DOHH2 (cell line): ENCODE data around the gene ZBTB26.
"Not testable (repeated sequence)": the region's sequence is repeated elsewhere in the genome, so short reads cannot be mapped to it uniquely, and the experiment has no call there.

ENCODE experiments used
- CTCF ChIP-seq: fragments of 200-600 bp; sonication (generic); IDR thresholded peaks from one replicate; pipeline ENCODE4 v1.5.1; 2014; ENCODE audit warnings: antibody characterized with exemption, mild to moderate bottlenecking, low read depth, low read length; ENCODE audit not compliant: poor library complexity, severe bottlenecking
- EZH2phosphoT487 ChIP-seq: fragments of 200-600 bp; sonication (generic); IDR thresholded peaks from 2 replicates; pipeline ENCODE4 v1.6.1; 2017; ENCODE audit warnings: borderline replicate concordance, mild to moderate bottlenecking, antibody characterized with exemption, low read length, moderate library complexity, mixed read lengths

GRCh38 chr9:122906122-122906521 lies 25.2 kb downstream of the ZBTB26 start:
- not testable (repeated sequence) for TF ChIP-seq CTCF, EZH2phosphoT487
